K562 (cell line): Measurements from ENCODE around the gene KANK2. TPM values are rescaled to one million over a fixed set of nuclear protein-coding genes. Genes with fewer than 3 reads are reported as not detected.

Experiments
- CTBP1 ChIP-seq: fragments of 450-650 bp; IDR thresholded peaks from 2 replicates; pipeline ENCODE4 v1.6.1; 2016; ENCODE audit warnings: borderline replicate concordance
- DPF2 ChIP-seq: fragments of 450-650 bp; IDR thresholded peaks from 2 replicates; pipeline ENCODE4 v1.6.1; 2016
- ILF3 ChIP-seq: fragments of 450-650 bp; IDR thresholded peaks from 2 replicates; pipeline ENCODE4 v1.6.1; 2018; ENCODE audit warnings: antibody characterized with exemption, mild to moderate bottlenecking, moderate library complexity, borderline replicate concordance
- NFIC ChIP-seq: fragments of 450-650 bp; IDR thresholded peaks from 2 replicates; pipeline ENCODE4 v1.6.1; 2017; ENCODE audit warnings: mild to moderate bottlenecking, inconsistent platforms
- SMC3 ChIP-seq: conservative IDR thresholded peaks from 2 replicates; pipeline ENCODE4 v1.6.1; 2011; ENCODE audit warnings: low read depth, low read length, improper control_type of control experiment; ENCODE audit not compliant: insufficient read depth
- YY1 ChIP-seq, 3 experiments: IDR thresholded peaks; 2 replicates each; pipeline ENCODE4 v1.6.1; 2011; ENCODE audit warnings: low read length in 2 of 3, mild to moderate bottlenecking in 2 of 3, moderate library complexity in 2 of 3, borderline replicate concordance in 1 of 3, control low read depth in 1 of 3, low read depth in 1 of 3; ENCODE audit not compliant: insufficient read depth in 3 of 3, insufficient replicate concordance in 2 of 3, control insufficient read depth in 1 of 3, insufficient read length in 1 of 3; ENCODE audit errors: extremely low read depth in 1 of 3
- ZBTB7A ChIP-seq: IDR thresholded peaks from 2 replicates; pipeline ENCODE4 v1.6.1; 2011; ENCODE audit warnings: low read depth, mild to moderate bottlenecking, low read length, moderate library complexity, borderline replicate concordance; ENCODE audit not compliant: control insufficient read depth
- ZNF143 ChIP-seq: sonication (generic); formaldehyde crosslinking; IDR thresholded peaks from 2 replicates; pipeline ENCODE4 v1.9.0; 2022; ENCODE audit warnings: mild to moderate bottlenecking, missing genetic modification reagents
- ZNF174 ChIP-seq: fragments of 250-450 bp; sonication (Bioruptor Pico); IDR thresholded peaks from 2 replicates; pipeline ENCODE4 v1.4.0; 2020; ENCODE audit warnings: mild to moderate bottlenecking
- ZNF316 ChIP-seq: fragments of 450-650 bp; IDR thresholded peaks from 2 replicates; pipeline ENCODE4 v1.6.1; 2016
- ZNF584 ChIP-seq: fragments of 200-800 bp; sonication (Bioruptor generic); IDR thresholded peaks from 2 replicates; pipeline ENCODE4 v1.6.1; 2016; ENCODE audit warnings: low read depth, mild to moderate bottlenecking, missing genetic modification characterization, missing compliant biosample characterization
- polyA plus RNA-seq, 8 experiments: library from polyadenylated mRNA; depleted of rRNA in 4 of 8; stranded (reverse) in 5 of 8; unstranded in 3 of 8; fragments of >200 nt; fragmentation: Nextera tagmentation in 2 of 8; fragmentation: Illumina TruSeq in 1 of 8; extraction: Ambion mirVana in 2 of 8; extraction: Trizol in 1 of 8; gene quantifications; 2 replicates each; pipeline versions ENCODE4 v1.2.1 to v1.2.3, GENCODE V29; 2011 to 2014; ENCODE audit warnings: inconsistent platforms in 1 of 8, missing spikeins in 1 of 8
- total RNA-seq, 7 experiments: library from RNA; depleted of rRNA in 6 of 7; stranded (reverse); fragments of >200 nt in 6 of 7; fragmentation: Illumina TruSeq in 2 of 7; extraction: Trizol in 2 of 7; gene quantifications; 2 replicates each; pipeline versions ENCODE4 v1.2.1 to v1.2.3, GENCODE V29; 2011 to 2021; ENCODE audit warnings: low replicate concordance in 1 of 7
- TF ChIP-seq, protein P1 (sequence below): fragments of 250-450 bp; sonication (Bioruptor Pico); IDR thresholded peaks from 2 replicates; pipeline ENCODE4 v1.9.0; 2021; ENCODE audit warnings: mild to moderate bottlenecking, inconsistent platforms
- TF ChIP-seq, protein P2 (sequence below): IDR thresholded peaks from 2 replicates; pipeline ENCODE4 v1.6.1; 2011; ENCODE audit warnings: borderline replicate concordance, low read depth, mild to moderate bottlenecking, moderate library complexity, low read length; ENCODE audit not compliant: insufficient read depth, poor library complexity, severe bottlenecking
- TF ChIP-seq, protein P3 (sequence below): sonication (generic); formaldehyde crosslinking; IDR thresholded peaks from 2 replicates; pipeline ENCODE4 v1.8.0; 2022; ENCODE audit warnings: missing genetic modification reagents, mild to moderate bottlenecking, moderate library complexity, borderline replicate concordance
- TF ChIP-seq, protein P4 (sequence below): fragments of 250-450 bp; sonication (Bioruptor Pico); IDR thresholded peaks from 2 replicates; pipeline ENCODE4 v1.8.0; 2022; ENCODE audit warnings: inconsistent platforms, mild to moderate bottlenecking, moderate library complexity, borderline replicate concordance
- TF ChIP-seq, protein P5 (sequence below): fragments of 250-450 bp; sonication (Bioruptor Pico); IDR thresholded peaks from 2 replicates; pipeline ENCODE4 v1.8.0; 2022; ENCODE audit warnings: moderate library complexity, mild to moderate bottlenecking, inconsistent platforms

KANK2 gene
- total and polyA plus RNA-seq, 9 of the 15 experiments (the other 6 are each of a cell fraction or from before 2014, with no cell fraction given), result 4.4 to 47.8 (median 21.3) TPM

DNA sequence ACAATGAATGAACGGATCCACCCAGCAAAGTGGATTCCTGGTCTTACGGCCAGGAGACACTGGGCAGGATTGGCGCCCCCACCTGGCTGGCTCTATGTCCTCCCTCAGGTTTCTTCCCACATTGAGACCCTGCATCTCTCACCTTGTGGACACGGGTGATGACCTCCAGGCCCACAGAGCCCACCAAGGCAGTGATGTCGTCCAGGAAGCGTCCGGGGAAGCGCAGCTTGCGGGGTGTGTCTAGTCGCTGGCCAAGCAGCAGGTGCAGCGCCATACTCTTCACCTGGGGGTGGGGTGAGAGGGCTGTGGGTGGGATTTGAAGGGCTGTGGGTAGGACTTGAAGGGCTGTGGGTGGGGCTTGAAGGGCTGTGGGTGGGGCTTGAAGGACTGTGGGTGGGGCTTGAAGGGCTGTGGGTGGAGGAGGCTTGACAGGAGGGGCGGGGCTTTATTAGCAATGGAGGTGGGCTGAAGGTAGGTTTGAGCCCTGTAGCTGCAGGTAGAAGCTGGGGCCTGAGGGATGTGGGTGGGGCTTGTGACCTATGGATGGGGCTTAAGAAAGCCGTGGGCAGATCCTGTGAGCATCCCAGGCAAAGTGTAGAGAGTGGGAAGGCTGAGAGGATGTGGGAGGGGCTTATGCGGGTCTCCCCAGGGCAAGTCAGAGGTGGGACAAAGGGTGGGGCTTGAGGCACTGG, 30.0 kb upstream of the KANK2 start (continued):
- TF ChIP-seq, protein P1, sequence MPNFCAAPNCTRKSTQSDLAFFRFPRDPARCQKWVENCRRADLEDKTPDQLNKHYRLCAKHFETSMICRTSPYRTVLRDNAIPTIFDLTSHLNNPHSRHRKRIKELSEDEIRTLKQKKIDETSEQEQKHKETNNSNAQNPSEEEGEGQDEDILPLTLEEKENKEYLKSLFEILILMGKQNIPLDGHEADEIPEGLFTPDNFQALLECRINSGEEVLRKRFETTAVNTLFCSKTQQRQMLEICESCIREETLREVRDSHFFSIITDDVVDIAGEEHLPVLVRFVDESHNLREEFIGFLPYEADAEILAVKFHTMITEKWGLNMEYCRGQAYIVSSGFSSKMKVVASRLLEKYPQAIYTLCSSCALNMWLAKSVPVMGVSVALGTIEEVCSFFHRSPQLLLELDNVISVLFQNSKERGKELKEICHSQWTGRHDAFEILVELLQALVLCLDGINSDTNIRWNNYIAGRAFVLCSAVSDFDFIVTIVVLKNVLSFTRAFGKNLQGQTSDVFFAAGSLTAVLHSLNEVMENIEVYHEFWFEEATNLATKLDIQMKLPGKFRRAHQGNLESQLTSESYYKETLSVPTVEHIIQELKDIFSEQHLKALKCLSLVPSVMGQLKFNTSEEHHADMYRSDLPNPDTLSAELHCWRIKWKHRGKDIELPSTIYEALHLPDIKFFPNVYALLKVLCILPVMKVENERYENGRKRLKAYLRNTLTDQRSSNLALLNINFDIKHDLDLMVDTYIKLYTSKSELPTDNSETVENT (CRISPR knock-in tag), result no peak
- TF ChIP-seq DPF2, result no peak
- 0 out of 2 replicates have a peak, but pooled peaks have one; percentile 11 for TF ChIP-seq SMC3
- TF ChIP-seq ZBTB7A, result peak; percentile 76
- TF ChIP-seq ILF3, result no peak
- TF ChIP-seq ZNF584 (CRISPR knock-in tag), result no peak
- TF ChIP-seq ZNF143 (CRISPR knock-in tag), result no peak
- TF ChIP-seq, protein P2, sequence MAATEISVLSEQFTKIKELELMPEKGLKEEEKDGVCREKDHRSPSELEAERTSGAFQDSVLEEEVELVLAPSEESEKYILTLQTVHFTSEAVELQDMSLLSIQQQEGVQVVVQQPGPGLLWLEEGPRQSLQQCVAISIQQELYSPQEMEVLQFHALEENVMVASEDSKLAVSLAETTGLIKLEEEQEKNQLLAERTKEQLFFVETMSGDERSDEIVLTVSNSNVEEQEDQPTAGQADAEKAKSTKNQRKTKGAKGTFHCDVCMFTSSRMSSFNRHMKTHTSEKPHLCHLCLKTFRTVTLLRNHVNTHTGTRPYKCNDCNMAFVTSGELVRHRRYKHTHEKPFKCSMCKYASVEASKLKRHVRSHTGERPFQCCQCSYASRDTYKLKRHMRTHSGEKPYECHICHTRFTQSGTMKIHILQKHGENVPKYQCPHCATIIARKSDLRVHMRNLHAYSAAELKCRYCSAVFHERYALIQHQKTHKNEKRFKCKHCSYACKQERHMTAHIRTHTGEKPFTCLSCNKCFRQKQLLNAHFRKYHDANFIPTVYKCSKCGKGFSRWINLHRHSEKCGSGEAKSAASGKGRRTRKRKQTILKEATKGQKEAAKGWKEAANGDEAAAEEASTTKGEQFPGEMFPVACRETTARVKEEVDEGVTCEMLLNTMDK, result peak; percentile 79
- 0 out of 2 replicates have a peak, but pooled peaks have one; percentile 48 for TF ChIP-seq CTBP1
- TF ChIP-seq ZNF316, result peak; percentile 72
- TF ChIP-seq YY1 (IDR thresholded peaks at IDR 0.05; ENCODE audit: borderline replicate concordance in 1 of 3, control insufficient read depth in 1 of 3, extremely low read depth in 1 of 3, insufficient read depth in 3 of 3, insufficient read length in 1 of 3, insufficient replicate concordance in 2 of 3, low read depth in 1 of 3, low read length in 2 of 3), result peak in 1 of 3 experiments; percentile 11
- TF ChIP-seq, protein P3, sequence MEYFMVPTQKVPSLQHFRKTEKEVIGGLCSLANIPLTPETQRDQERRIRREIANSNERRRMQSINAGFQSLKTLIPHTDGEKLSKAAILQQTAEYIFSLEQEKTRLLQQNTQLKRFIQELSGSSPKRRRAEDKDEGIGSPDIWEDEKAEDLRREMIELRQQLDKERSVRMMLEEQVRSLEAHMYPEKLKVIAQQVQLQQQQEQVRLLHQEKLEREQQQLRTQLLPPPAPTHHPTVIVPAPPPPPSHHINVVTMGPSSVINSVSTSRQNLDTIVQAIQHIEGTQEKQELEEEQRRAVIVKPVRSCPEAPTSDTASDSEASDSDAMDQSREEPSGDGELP (CRISPR knock-in tag), result peak; percentile 21; the same call in 1 of the 2 replicates
- TF ChIP-seq ZNF174, result no peak
- 0 out of 2 replicates have a peak, but pooled peaks have one; percentile 4 for TF ChIP-seq NFIC
- TF ChIP-seq, protein P4, sequence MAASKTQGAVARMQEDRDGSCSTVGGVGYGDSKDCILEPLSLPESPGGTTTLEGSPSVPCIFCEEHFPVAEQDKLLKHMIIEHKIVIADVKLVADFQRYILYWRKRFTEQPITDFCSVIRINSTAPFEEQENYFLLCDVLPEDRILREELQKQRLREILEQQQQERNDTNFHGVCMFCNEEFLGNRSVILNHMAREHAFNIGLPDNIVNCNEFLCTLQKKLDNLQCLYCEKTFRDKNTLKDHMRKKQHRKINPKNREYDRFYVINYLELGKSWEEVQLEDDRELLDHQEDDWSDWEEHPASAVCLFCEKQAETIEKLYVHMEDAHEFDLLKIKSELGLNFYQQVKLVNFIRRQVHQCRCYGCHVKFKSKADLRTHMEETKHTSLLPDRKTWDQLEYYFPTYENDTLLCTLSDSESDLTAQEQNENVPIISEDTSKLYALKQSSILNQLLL, result no peak
- TF ChIP-seq, protein P5, sequence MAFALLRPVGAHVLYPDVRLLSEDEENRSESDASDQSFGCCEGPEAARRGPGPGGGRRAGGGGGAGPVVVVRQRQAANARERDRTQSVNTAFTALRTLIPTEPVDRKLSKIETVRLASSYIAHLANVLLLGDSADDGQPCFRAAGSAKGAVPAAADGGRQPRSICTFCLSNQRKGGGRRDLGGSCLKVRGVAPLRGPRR, result no peak
